ENCODE data around the gene KLHL30.
A peak's percentile ranks its signal among the peaks of the same experiment; 100 is the strongest.

Gene KLHL30, protein sequence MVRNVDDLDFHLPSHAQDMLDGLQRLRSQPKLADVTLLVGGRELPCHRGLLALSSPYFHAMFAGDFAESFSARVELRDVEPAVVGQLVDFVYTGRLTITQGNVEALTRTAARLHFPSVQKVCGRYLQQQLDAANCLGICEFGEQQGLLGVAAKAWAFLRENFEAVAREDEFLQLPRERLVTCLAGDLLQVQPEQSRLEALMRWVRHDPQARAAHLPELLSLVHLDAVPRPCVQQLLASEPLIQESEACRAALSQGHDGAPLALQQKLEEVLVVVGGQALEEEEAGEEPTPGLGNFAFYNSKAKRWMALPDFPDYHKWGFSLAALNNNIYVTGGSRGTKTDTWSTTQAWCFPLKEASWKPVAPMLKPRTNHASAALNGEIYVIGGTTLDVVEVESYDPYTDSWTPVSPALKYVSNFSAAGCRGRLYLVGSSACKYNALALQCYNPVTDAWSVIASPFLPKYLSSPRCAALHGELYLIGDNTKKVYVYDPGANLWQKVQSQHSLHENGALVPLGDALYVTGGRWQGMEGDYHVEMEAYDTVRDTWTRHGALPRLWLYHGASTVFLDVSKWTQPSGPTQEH

GRCh38 chr2:238138331-238139195 is at the start of gene KLHL30:
Gene KLHL30 (plus strand): TSS chr2:238138668. CDS start chr2:238140755, 2,087 bp downstream.
- ATAC-seq = no peak

- ATAC-seq = no peak
Measured at GRCh38 chr2:238090887-238091286, 47.6 kb upstream of the KLHL30 start.

DNA sequence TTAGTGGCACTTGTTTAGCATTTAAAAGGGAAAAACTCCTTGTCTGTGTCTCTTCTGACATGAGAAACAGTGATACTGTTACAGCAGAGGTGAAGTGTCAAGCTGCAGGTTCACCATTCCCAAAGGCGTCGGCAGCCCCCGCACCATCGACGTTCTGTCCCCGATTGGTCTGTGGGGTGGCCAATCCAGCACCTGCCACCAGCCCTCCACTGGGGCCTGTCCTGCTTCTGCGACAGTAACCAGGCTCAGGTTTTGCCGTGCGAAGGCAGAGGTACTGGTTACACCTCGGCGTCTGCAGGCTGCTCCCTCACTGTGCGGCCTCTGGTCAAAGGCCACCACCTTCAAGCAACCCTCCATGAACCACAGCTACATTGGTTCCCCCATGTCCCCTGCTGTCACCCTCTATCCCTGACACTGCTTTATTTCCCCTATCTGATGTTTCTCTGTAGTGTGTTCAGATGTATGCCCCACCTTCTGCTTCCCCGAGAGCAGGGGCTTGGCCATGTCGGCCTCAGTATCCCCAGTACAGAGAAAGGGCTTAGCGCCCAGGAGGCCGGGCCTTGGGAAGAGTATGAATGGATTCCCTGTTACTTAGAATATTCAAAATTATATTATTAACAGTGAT is 46.9 kb upstream of the KLHL30 start:
- ATAC-seq = no peak

- no peak for ATAC-seq
Measured at GRCh38 chr2:238092486-238093035, 45.9 kb upstream of the KLHL30 start.

DNA sequence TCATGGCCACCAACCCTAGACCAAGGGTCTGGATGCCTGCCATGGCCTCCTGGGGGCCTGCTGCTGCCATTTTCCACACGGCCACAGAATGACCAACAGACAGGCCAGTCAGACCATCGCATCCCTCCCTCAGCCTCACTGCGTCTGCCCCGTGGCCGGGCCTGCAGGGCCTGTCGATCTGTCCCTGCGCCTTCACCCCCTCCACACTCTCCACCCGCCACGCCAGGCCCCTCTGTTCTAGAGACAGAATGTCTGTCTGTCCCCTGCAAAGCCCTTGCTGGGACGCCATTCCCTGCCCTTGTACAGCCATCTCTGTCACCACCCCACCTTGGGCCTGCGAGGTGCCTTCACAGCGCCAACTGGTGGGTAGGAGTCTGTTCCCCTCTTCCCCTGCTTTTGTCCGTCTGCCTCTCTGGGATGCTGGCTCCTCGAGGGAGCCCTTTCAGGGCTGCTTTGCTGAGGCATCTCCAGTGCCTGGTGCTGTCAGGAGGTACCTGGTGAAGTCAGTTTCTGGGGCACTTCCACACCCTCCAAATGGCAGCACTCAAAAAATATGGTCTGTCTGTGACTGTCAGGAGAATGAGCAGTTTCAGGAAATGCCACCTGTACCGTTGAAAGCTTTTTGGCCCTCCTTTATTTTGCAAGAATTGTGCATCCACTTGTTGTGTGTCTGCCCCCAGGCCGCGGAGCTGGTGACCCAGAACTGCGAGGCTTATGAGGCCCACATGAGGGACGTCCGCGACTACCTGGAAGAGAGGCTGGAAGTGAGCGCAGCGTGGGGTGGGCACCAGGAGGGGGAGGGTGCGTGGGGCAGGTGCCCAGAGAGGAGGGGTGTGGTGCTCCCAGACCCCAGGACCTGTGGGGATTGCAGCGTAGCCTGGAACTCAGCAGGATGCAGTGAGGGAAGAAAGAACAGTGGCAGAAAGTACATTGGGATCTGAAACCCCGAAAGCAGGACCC is 45.0 kb upstream of the KLHL30 start:
- ATAC-seq = no peak

GRCh38 chr2:238094438-238095022 is 43.9 kb upstream of the KLHL30 start:
- no peak for ATAC-seq

GRCh38 chr2:238095143-238095542 is 43.3 kb upstream of the KLHL30 start:
- ATAC-seq = no peak

DNA sequence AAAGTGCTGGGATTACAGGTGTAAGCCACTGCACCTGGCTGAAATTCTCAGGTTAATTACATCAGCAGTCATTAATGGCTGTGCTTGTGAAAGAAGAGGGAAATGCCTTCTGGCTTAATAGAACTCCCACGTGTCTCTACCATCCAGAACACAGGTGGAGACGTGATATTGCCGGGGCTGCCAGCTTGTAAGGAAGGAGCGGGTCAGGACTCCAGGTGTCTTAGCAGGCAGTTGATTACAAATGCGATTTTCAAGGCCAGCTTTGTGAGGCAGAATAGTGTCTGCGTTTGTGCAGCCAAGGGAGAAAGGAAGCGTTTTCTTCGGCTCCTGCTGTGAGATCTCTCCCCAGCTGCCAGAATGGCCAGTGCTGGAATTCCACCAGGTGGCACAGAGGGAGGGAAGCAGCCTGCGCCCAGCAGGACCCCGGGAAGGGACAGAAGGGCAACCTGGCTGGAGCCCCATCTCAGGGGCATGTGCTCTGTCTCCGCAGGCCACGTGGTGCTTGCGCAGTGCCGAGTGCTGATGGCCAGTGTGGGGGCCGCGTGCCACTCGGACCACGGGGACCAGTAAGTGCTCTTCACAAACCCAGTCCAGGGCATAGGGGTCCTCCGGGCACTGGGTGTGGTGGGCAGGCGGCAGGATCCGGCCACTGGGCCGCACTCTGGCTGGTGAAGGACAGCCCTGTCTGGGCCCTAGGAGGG is 42.0 kb upstream of the KLHL30 start:
- ATAC-seq = no peak

GRCh38 chr2:238097201-238097987 is 41.1 kb upstream of the KLHL30 start:
- ATAC-seq = no peak

DNA sequence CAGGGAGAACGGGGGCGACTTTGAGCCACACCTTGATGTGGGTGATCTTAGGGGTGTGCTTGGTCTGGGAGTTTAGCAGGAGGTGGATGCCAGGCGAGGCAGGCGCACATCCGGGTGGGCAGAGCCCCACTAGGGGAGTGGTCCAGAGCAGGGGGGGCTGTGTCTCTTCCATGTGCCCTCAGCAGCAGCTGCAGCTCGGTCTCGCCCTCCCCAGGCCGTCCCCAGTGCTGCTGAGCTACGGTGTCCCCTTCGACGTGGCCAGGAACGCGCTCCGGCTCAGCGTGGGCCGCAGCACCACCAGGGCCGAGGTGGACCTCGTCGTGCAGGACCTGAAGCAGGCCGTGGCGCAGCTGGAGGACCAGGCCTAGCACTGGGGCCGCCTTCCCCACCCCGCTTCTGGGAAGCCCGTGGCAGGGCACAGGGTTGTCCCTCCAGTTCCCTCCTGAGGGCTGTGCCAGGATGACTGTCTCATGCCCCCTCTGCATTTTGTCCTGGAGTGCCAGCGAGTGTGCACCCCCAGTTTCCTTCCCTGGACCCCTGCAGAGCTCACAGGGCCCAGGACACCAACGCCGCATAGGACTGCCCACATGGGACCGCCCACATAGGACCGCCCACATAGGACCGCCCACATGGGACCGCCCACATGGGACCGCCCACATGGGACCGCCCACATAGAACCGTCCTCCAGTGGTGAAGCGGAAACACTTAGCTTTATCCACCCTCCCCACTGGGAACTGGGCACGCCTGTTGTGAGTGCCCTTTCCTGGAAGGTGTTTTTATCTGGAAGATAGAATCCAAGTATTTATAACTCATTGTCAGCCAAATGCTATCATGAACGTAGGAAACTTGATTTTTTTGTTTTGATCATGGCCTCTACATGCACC is 40.2 kb upstream of the KLHL30 start:
- peak; percentile 25 to 29 for ATAC-seq

DNA sequence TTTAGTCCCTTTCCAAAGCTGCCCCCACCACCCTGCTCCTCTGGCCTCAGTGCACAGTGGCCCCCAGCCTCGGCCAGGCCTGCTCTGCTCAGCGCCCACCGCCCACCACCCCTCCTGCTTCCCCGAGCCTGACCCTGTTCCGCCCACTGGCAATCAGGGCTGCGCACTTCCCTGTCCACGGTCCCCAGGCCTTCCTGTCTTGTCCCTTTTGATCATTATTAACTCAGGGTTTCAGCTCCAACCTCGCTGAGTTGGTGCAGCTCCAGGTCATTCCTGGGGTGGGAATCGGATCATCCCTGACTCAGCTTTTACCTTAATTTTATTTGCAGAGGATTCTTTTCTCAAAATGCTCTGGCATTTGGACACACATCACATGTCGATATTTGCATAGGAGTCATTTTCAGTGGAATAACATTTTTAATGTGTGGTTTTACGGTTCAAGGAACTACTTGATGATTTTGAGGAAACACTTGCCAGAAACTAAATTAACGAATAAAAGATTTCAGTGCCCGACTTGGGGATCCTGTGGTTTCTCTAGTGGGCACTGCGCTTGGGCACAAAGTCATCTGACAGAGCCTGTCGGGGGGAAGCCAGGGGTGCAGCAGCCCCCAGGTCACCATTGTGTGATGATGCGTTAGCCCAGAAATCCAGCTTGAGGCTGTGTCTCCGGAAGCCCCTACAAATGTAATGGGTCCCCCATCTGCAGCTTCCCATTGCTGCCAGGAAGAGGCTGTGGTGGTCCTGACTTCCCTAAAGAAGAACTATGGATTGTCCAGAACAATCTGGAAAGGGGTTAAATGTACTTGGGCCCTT is 39.4 kb upstream of the KLHL30 start:
- ATAC-seq = no peak

GRCh38 chr2:238099714-238100048 is 38.8 kb upstream of the KLHL30 start:
- no peak for ATAC-seq

DNA sequence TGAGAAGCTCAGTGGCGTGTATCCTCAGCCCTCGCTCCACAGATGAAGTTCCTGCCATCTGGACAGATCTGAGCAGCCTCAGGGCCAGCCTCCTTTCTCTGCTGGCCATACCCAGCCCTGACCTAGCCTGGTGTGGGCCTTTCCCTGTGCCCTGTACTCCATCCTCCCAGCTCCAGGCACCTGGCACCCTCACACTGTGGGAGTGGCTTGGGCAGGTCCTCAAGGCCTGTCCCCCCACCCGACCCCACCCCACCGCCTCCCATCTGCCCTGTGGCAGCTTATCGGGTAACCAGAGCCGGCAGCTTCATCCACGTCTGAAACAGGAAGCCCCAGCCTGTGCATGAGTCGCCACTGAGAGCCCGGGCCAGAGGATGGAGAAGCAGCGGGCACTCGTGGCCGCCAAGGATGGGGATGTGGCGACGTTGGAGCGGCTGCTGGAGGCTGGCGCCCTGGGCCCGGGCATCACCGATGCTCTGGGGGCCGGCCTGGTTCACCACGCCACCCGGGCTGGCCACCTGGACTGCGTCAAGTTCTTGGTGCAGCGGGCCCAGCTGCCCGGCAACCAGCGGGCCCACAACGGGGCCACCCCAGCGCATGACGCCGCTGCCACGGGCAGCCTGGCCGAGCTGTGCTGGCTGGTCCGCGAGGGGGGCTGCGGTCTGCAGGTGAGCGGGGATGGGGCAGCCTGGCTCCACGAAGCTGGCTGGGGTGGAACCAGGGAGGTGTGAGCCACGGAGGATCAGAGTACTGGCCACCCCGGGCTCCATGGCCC is 38.2 kb upstream of the KLHL30 start, which contains the start of gene ESPNL:
Gene ESPNL, plus strand, starts transcription at position 292 of the 772 bp plus-strand sequence. Its CDS starts 80 bp downstream, at position 372.
- no peak for ATAC-seq

DNA sequence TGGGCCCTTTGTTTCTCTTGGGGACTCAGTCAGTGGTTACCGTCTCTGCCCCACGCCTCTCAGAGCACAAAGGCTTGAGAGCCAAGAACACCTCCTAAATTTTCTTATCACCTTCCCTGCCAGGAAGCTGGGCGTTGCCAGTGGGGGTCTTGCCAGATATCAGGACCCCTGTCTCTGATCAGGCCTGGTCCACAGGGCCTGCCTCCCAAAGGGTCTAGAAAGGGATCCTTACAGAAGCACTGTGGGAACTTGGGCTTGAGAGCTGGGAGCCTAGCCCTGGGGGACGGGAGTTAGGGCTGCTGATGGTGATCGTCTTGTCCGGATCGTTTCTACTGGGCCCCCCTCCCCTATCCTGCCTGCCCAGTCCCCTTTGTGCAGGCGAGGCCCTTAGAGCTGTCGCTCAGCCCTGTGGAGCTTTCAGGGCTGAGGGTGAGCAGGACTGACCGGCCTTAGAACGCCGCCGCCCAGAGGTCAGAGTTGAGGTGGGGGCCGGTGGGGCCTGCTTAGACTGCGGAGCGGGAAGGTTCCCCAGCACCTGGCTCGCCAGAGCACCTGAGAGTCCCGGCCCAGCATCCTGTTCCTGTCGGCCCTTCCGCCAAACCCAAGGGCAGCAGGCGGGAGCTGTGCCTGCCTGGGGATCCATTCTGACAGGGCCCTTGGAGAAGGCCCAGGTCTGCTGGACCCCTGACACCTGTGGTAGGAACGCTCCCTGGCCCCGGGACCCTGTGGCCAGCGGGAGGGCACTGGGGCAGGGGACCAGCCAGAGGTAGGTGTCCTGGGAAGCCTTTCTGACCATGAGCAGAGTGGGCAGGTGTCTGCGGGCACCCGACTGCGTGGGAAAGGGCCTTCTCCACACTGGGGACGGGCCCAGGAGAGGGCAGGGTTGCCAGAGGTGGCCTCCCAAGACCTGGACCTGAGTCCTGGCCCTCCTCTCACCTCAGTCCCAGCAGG is 37.4 kb upstream of the KLHL30 start:
- no peak for ATAC-seq
